ENCODE data around the gene DLX4. TPM values are rescaled to one million over a fixed set of nuclear protein-coding genes. Genes with fewer than 3 reads are reported as not detected.
A peak's percentile ranks its signal among the peaks of the same experiment; 100 is the strongest.

Gene DLX4
- total RNA-seq, 1 donor from 2014 or later, result not detected

DNA sequence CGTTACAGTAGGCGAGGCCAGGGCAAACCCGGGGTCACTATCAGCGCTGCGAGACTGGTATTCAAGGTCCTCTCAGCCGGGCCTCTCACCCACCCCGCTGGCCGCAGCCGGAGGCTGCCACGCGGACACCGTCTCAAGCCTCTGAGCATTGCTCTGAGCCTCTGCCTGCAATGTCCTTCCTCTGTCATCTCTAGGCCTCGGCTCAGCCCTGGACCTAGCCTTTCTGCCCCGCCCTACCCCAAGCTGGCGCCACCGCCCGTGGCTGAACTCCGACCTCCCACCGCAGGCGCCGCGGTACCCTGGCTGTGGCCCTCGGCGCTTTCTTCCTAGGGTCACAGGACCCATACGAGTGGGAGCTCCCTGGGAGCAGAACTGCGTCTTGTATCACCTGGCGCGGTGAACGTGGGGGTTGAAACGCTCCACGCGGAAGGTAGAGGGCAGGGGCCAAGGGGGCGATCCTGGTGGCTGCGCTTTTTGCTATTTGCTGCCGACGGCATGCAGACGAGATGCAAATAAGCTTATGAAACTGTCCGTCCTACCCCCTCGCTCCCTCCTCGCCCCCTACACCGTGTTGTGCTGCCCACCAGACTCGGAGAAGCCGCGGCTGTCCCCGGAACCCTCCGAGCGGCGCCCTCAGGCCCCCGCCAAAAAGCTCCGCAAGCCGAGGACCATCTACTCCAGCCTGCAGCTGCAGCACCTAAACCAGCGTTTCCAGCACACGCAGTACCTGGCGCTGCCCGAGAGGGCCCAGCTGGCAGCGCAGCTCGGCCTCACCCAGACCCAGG, 3.7 kb downstream of the DLX4 start:
- FAIRE-seq, result no peak
- H3K4me3 Mint-ChIP-seq (ENCODE audit: unreplicated experiment), result no peak overlapping the region

DNA sequence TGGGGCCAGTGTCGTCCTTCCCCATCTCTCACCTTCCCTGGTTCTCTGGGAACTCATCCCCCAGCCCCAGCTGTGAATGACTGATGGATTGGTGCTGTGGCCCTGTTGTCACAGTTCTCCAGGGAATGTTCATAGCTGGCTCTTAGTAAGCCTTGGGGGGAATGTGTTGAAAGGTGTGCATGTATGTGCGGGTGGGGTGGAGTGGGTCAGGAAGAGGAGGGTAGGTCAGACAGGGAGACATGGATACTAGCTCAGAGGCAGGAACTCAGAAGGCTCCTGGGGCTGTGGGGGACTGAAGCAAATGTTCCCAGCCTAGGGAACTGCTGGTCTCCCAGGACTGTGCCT, 4.3 kb downstream of the DLX4 start:
- TF ChIP-seq, protein P1, sequence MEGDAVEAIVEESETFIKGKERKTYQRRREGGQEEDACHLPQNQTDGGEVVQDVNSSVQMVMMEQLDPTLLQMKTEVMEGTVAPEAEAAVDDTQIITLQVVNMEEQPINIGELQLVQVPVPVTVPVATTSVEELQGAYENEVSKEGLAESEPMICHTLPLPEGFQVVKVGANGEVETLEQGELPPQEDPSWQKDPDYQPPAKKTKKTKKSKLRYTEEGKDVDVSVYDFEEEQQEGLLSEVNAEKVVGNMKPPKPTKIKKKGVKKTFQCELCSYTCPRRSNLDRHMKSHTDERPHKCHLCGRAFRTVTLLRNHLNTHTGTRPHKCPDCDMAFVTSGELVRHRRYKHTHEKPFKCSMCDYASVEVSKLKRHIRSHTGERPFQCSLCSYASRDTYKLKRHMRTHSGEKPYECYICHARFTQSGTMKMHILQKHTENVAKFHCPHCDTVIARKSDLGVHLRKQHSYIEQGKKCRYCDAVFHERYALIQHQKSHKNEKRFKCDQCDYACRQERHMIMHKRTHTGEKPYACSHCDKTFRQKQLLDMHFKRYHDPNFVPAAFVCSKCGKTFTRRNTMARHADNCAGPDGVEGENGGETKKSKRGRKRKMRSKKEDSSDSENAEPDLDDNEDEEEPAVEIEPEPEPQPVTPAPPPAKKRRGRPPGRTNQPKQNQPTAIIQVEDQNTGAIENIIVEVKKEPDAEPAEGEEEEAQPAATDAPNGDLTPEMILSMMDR (IDR thresholded peaks at IDR 0.05; ENCODE audit: insufficient read depth, low read depth, low read length), result no peak
- TF ChIP-seq EZH2 (IDR thresholded peaks at IDR 0.05; ENCODE audit: insufficient read depth, low read length), result no peak
- Histone ChIP-seq H3K27me3 (ENCODE audit: insufficient read depth, low read length) (peaks cover 92% of the 10 kb centered on the region), H3K4me3 (ENCODE audit: insufficient read depth, low read depth, low read length) (no peak overlapping the region), H2AFZ (ENCODE audit: low read depth, low read length) (no peak overlapping the region), H3K79me2 (ENCODE audit: insufficient read depth, low read length) (no peaks in the 10 kb centered on the region), H3K27ac (ENCODE audit: low read depth, low read length) (no peak overlapping the region), H4K20me1 (ENCODE audit: insufficient read depth, low read length) (peaks cover 13% of the 10 kb centered on the region), H3K36me3 (ENCODE audit: insufficient read depth, low read length) (no peaks in the 10 kb centered on the region), H3K4me1 (ENCODE audit: insufficient read depth, low read length) (peaks cover 6% of the 10 kb centered on the region), H3K4me2 (ENCODE audit: low read length) (no peak overlapping the region), H3K9me3 (ENCODE audit: insufficient read depth, low read depth, low read length) (no peaks in the 10 kb centered on the region), H3K9ac (ENCODE audit: low read length) (no peak overlapping the region)
- DNase-seq (ENCODE audit: low read depth) (no peak), FAIRE-seq (no peak)
- H3K27me3 Mint-ChIP-seq (ENCODE audit: low read depth, unreplicated experiment), result peaks cover 87% of the 10 kb centered on the region
- peaks cover 4% of the 10 kb centered on the region for H3K4me1 Mint-ChIP-seq (ENCODE audit: low read depth, unreplicated experiment)
- no peak overlapping the region for H3K27ac Mint-ChIP-seq (ENCODE audit: unreplicated experiment)
- no peaks in the 10 kb centered on the region for H3K36me3 Mint-ChIP-seq (ENCODE audit: low read depth, unreplicated experiment)
- H3K9me3 Mint-ChIP-seq (ENCODE audit: unreplicated experiment), result peaks cover 8% of the 10 kb centered on the region
- H3K4me3 Mint-ChIP-seq (ENCODE audit: unreplicated experiment), result no peak overlapping the region

More for the DNA sequence above, 3.7 kb downstream of the DLX4 start:
- no peak overlapping the region for H2AFZ ChIP-seq (ENCODE audit: low read depth, low read length)
- Mint-ChIP-seq H3K36me3 (ENCODE audit: low read depth, unreplicated experiment) (no peaks in the 10 kb centered on the region), H3K27ac (ENCODE audit: unreplicated experiment) (no peak overlapping the region), H3K27me3 (ENCODE audit: low read depth, unreplicated experiment) (peaks cover 87% of the 10 kb centered on the region), H3K4me1 (ENCODE audit: low read depth, unreplicated experiment) (no peaks in the 10 kb centered on the region), H3K9me3 (ENCODE audit: unreplicated experiment) (peaks cover 8% of the 10 kb centered on the region)
- H3K79me2 ChIP-seq (ENCODE audit: insufficient read depth, low read length), result no peaks in the 10 kb centered on the region
- H3K27me3 ChIP-seq (ENCODE audit: insufficient read depth, low read length), result peaks cover 93% of the 10 kb centered on the region
- DNase-seq (ENCODE audit: low read depth), result no peak
- H3K27ac ChIP-seq (ENCODE audit: low read depth, low read length), result no peak overlapping the region
- no peak overlapping the region for H3K4me3 ChIP-seq (ENCODE audit: insufficient read depth, low read depth, low read length)
- TF ChIP-seq EZH2 (IDR thresholded peaks at IDR 0.05; ENCODE audit: insufficient read depth, low read length), result peak; percentile 99
- TF ChIP-seq, protein P1 (IDR thresholded peaks at IDR 0.05; ENCODE audit: insufficient read depth, low read depth, low read length), result no peak
- H3K4me1 ChIP-seq (ENCODE audit: insufficient read depth, low read length), result peaks cover 6% of the 10 kb centered on the region
- no peak overlapping the region for H3K9ac ChIP-seq (ENCODE audit: low read length)
- no peaks in the 10 kb centered on the region for H3K36me3 ChIP-seq (ENCODE audit: insufficient read depth, low read length)
- H4K20me1 ChIP-seq (ENCODE audit: insufficient read depth, low read length), result peaks cover 13% of the 10 kb centered on the region
- H3K4me2 ChIP-seq (ENCODE audit: low read length), result no peak overlapping the region
- H3K9me3 ChIP-seq (ENCODE audit: insufficient read depth, low read depth, low read length), result no peaks in the 10 kb centered on the region

DNA sequence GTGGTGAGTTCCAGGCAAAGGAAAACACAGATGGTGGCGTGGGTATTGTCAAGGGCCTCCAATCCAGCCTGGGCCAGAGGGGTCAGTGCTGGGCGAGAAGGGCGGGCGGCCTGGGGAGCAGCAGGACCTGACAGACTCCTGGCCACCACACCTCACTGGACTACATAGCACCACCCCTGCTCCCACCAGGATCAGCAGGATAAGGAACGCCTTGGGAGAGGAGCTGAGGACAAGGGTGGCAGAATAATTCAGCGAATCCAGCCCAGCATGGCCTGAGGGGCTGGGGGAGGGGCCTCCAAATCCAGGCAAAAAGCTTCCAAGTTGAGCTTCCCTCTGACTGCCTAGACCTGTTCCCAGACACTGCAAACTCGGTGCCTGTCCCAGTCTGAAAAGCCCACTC, 6.5 kb downstream of the DLX4 start:
- H3K4me1 Mint-ChIP-seq (ENCODE audit: low read depth, unreplicated experiment), result peaks cover 7% of the 10 kb centered on the region
- Histone ChIP-seq H3K27me3 (ENCODE audit: insufficient read depth, low read length) (peaks cover 90% of the 10 kb centered on the region), H3K36me3 (ENCODE audit: insufficient read depth, low read length) (no peaks in the 10 kb centered on the region), H4K20me1 (ENCODE audit: insufficient read depth, low read length) (peaks cover 10% of the 10 kb centered on the region), H3K4me2 (ENCODE audit: low read length) (no peak overlapping the region), H2AFZ (ENCODE audit: low read depth, low read length) (no peak overlapping the region), H3K9ac (ENCODE audit: low read length) (no peak overlapping the region), H3K79me2 (ENCODE audit: insufficient read depth, low read length) (no peaks in the 10 kb centered on the region), H3K4me1 (ENCODE audit: insufficient read depth, low read length) (no peaks in the 10 kb centered on the region), H3K27ac (ENCODE audit: low read depth, low read length) (no peak overlapping the region), H3K4me3 (ENCODE audit: insufficient read depth, low read depth, low read length) (no peak overlapping the region), H3K9me3 (ENCODE audit: insufficient read depth, low read depth, low read length) (no peaks in the 10 kb centered on the region)
- no peak overlapping the region for H3K27ac Mint-ChIP-seq (ENCODE audit: unreplicated experiment)
- FAIRE-seq (no peak), DNase-seq (ENCODE audit: low read depth) (no peak)
- peaks cover 7% of the 10 kb centered on the region for H3K9me3 Mint-ChIP-seq (ENCODE audit: unreplicated experiment)
- peaks cover 92% of the 10 kb centered on the region for H3K27me3 Mint-ChIP-seq (ENCODE audit: low read depth, unreplicated experiment)
- no peak for TF ChIP-seq EZH2 (IDR thresholded peaks at IDR 0.05; ENCODE audit: insufficient read depth, low read length)
- TF ChIP-seq, protein P1 (IDR thresholded peaks at IDR 0.05; ENCODE audit: insufficient read depth, low read depth, low read length), result no peak
- H3K4me3 Mint-ChIP-seq (ENCODE audit: unreplicated experiment), result no peak overlapping the region
- no peaks in the 10 kb centered on the region for H3K36me3 Mint-ChIP-seq (ENCODE audit: low read depth, unreplicated experiment)

All from astrocyte (in vitro differentiated cells and primary cell).